Measurements from ENCODE around the gene PTPRT.
A peak's percentile ranks its signal among the peaks of the same experiment; 100 is the strongest.

PTPRT gene

GRCh38 chr20:43017241-43018030 lies 172.3 kb downstream of the PTPRT start:
- Histone ChIP-seq H2BK15ac (replicated peaks; ENCODE audit: low read depth) (no peak overlapping the region), H2AK5ac (ENCODE audit: low read length) (no peak overlapping the region), H3K56ac (ENCODE audit: low read length) (no peak overlapping the region), H3K79me1 (ENCODE audit: low read length) (no peaks in the 10 kb centered on the region), H3K27ac (ENCODE audit: low read depth, low read length) (no peak overlapping the region), H2BK120ac (ENCODE audit: low read depth, low read length) (no peak overlapping the region), H4K5ac (ENCODE audit: low read length) (no peak overlapping the region), H2BK5ac (ENCODE audit: low read length) (no peak overlapping the region), H3K4me2 (ENCODE audit: low read length) (no peak overlapping the region), H4K8ac (ENCODE audit: low read depth, low read length) (no peak overlapping the region), H3K4me1 (ENCODE audit: control insufficient read depth, low read depth, low read length) (no peaks in the 10 kb centered on the region), H3K4ac (ENCODE audit: low read depth, low read length) (no peak overlapping the region), H3K27me3 (ENCODE audit: insufficient read depth, low read length, poor library complexity) (no peaks in the 10 kb centered on the region), H3K4me3 (ENCODE audit: low read length) (no peak overlapping the region), H3K9ac (ENCODE audit: low read length) (no peak overlapping the region), H3K23ac (ENCODE audit: low read length) (no peak overlapping the region), H3K18ac (ENCODE audit: low read length) (no peak overlapping the region), H3K36me3 (ENCODE audit: control insufficient read depth, insufficient read depth, low read length) (no peaks in the 10 kb centered on the region), H3K79me2 (ENCODE audit: control insufficient read depth, insufficient read depth, low read length) (no peaks in the 10 kb centered on the region)
- WGBS (ENCODE audit: extremely low coverage, insufficient coverage, low lambda C conversion rate) = no CpG with 5 or more reads among the region's 13 CpGs
- DNase-seq = no peak

DNA sequence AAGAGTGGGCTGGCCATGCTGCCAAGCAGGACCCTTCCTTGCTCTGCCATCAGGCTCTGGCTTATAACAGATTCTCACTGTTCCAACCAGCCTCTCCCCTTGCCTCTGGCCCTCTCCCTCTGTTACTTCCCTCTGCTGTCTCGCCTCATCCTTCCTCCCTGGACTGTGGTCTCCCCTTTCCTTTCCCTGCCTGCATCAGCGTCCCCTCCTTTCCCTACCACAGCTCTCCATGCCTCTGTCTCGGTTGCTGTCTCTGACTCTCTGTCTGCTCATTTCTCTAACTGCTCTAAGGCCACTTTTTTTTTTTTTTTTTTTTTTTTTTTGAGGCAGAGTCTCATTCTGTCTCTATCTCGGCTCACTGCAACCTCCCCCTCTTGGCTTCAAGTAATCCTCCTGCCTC lies 173.4 kb downstream of the PTPRT start:
- H3K27me3 ChIP-seq (ENCODE audit: insufficient read depth, low read length, poor library complexity) = no peaks in the 10 kb centered on the region

DNA sequence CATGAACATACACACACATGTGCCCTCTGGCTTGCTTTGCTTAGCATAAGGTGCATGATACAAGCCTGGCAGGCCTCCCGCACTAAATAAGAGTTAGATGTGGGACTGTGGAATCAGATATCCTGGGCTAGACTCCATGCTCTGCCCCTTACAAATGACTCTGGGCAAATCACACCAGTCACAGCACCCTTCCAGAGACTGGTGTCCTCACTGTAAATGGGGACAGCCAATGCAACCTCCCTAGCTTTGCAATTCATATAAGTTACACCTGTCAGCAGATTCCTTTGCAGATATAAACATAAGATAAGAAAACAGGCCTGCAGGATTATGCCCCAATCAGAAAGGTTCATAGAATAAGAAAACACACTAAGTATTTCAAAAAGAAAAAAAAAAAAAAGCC lies 174.1 kb downstream of the PTPRT start:
- H3K4me3 ChIP-seq (ENCODE audit: low read length) = no peak overlapping the region
- no peak overlapping the region for H3K56ac ChIP-seq (ENCODE audit: low read length)
- H2BK5ac ChIP-seq (ENCODE audit: low read length) = no peak overlapping the region
- no peaks in the 10 kb centered on the region for H3K79me1 ChIP-seq (ENCODE audit: low read length)
- no peak overlapping the region for H4K5ac ChIP-seq (ENCODE audit: low read length)
- no peak overlapping the region for H3K23ac ChIP-seq (ENCODE audit: low read length)
- no peak overlapping the region for H3K9ac ChIP-seq (ENCODE audit: low read length)
- H3K79me2 ChIP-seq (ENCODE audit: control insufficient read depth, insufficient read depth, low read length) = no peaks in the 10 kb centered on the region
- H3K36me3 ChIP-seq (ENCODE audit: control insufficient read depth, insufficient read depth, low read length) = no peaks in the 10 kb centered on the region
- H4K8ac ChIP-seq (ENCODE audit: low read depth, low read length) = no peak overlapping the region
- no peaks in the 10 kb centered on the region for H3K27me3 ChIP-seq (ENCODE audit: insufficient read depth, low read length, poor library complexity)
- no peak overlapping the region for H3K4ac ChIP-seq (ENCODE audit: low read depth, low read length)
- H2AK5ac ChIP-seq (ENCODE audit: low read length) = no peak overlapping the region
- no peak overlapping the region for H3K27ac ChIP-seq (ENCODE audit: low read depth, low read length)
- H3K18ac ChIP-seq (ENCODE audit: low read length) = no peak overlapping the region
- H3K4me1 ChIP-seq (ENCODE audit: control insufficient read depth, low read depth, low read length) = no peaks in the 10 kb centered on the region
- WGBS (ENCODE audit: extremely low coverage, insufficient coverage, low lambda C conversion rate) = no CpG with 5 or more reads among the region's 1 CpG
- no peak overlapping the region for H2BK120ac ChIP-seq (ENCODE audit: low read depth, low read length)
- no peak overlapping the region for H3K4me2 ChIP-seq (ENCODE audit: low read length)
- no peak for DNase-seq
- no peak overlapping the region for H2BK15ac ChIP-seq (replicated peaks; ENCODE audit: low read depth)

More for the DNA sequence above, 173.4 kb downstream of the PTPRT start:
- Histone ChIP-seq H3K79me2 (ENCODE audit: control insufficient read depth, insufficient read depth, low read length) (no peaks in the 10 kb centered on the region), H3K79me1 (ENCODE audit: low read length) (no peaks in the 10 kb centered on the region), H3K4ac (ENCODE audit: low read depth, low read length) (no peak overlapping the region), H3K4me3 (ENCODE audit: low read length) (no peak overlapping the region), H3K4me1 (ENCODE audit: control insufficient read depth, low read depth, low read length) (no peaks in the 10 kb centered on the region), H3K23ac (ENCODE audit: low read length) (no peak overlapping the region), H2BK120ac (ENCODE audit: low read depth, low read length) (no peak overlapping the region), H2BK5ac (ENCODE audit: low read length) (no peak overlapping the region), H4K5ac (ENCODE audit: low read length) (no peak overlapping the region), H3K9ac (ENCODE audit: low read length) (no peak overlapping the region), H3K4me2 (ENCODE audit: low read length) (no peak overlapping the region), H2AK5ac (ENCODE audit: low read length) (no peak overlapping the region), H2BK15ac (replicated peaks; ENCODE audit: low read depth) (no peak overlapping the region), H3K36me3 (ENCODE audit: control insufficient read depth, insufficient read depth, low read length) (no peaks in the 10 kb centered on the region), H4K8ac (ENCODE audit: low read depth, low read length) (no peak overlapping the region), H3K18ac (ENCODE audit: low read length) (no peak overlapping the region), H3K27ac (ENCODE audit: low read depth, low read length) (no peak overlapping the region), H3K56ac (ENCODE audit: low read length) (no peak overlapping the region)
- no peak for DNase-seq
- no CpG with 5 or more reads among the region's 4 CpGs for WGBS (ENCODE audit: extremely low coverage, insufficient coverage, low lambda C conversion rate)

GRCh38 chr20:43014206-43014605 lies 175.5 kb downstream of the PTPRT start:
- Histone ChIP-seq H3K4me1 (ENCODE audit: control insufficient read depth, low read depth, low read length) (no peaks in the 10 kb centered on the region), H3K56ac (ENCODE audit: low read length) (no peak overlapping the region), H3K27ac (ENCODE audit: low read depth, low read length) (no peak overlapping the region), H3K23ac (ENCODE audit: low read length) (no peak overlapping the region), H2BK15ac (replicated peaks; ENCODE audit: low read depth) (no peak overlapping the region), H3K9ac (ENCODE audit: low read length) (no peak overlapping the region), H4K8ac (ENCODE audit: low read depth, low read length) (no peak overlapping the region), H3K79me2 (ENCODE audit: control insufficient read depth, insufficient read depth, low read length) (no peaks in the 10 kb centered on the region), H3K4me3 (ENCODE audit: low read length) (no peak overlapping the region), H2AK5ac (ENCODE audit: low read length) (no peak overlapping the region), H2BK5ac (ENCODE audit: low read length) (no peak overlapping the region), H3K36me3 (ENCODE audit: control insufficient read depth, insufficient read depth, low read length) (no peaks in the 10 kb centered on the region), H3K4ac (ENCODE audit: low read depth, low read length) (no peak overlapping the region), H3K4me2 (ENCODE audit: low read length) (no peak overlapping the region), H2BK120ac (ENCODE audit: low read depth, low read length) (no peak overlapping the region), H4K5ac (ENCODE audit: low read length) (no peak overlapping the region), H3K79me1 (ENCODE audit: low read length) (no peaks in the 10 kb centered on the region), H3K27me3 (ENCODE audit: insufficient read depth, low read length, poor library complexity) (no peaks in the 10 kb centered on the region), H3K18ac (ENCODE audit: low read length) (no peak overlapping the region)
- peak; percentile 45 for DNase-seq
- no CpG with 5 or more reads among the region's 6 CpGs for WGBS (ENCODE audit: extremely low coverage, insufficient coverage, low lambda C conversion rate)

- no peak overlapping the region for H3K4me3 ChIP-seq (ENCODE audit: low read length)
- no peak overlapping the region for H3K4me2 ChIP-seq (ENCODE audit: low read length)
- no peak overlapping the region for H3K27ac ChIP-seq (ENCODE audit: low read depth, low read length)
- H2BK120ac ChIP-seq (ENCODE audit: low read depth, low read length) = no peak overlapping the region
- no peaks in the 10 kb centered on the region for H3K4me1 ChIP-seq (ENCODE audit: control insufficient read depth, low read depth, low read length)
- no peaks in the 10 kb centered on the region for H3K79me2 ChIP-seq (ENCODE audit: control insufficient read depth, insufficient read depth, low read length)
- H2BK15ac ChIP-seq (replicated peaks; ENCODE audit: low read depth) = no peak overlapping the region
- no peak overlapping the region for H4K5ac ChIP-seq (ENCODE audit: low read length)
- no peak for DNase-seq
- no peaks in the 10 kb centered on the region for H3K27me3 ChIP-seq (ENCODE audit: insufficient read depth, low read length, poor library complexity)
- H3K56ac ChIP-seq (ENCODE audit: low read length) = no peak overlapping the region
- H2BK5ac ChIP-seq (ENCODE audit: low read length) = no peak overlapping the region
- H3K4ac ChIP-seq (ENCODE audit: low read depth, low read length) = no peak overlapping the region
- H4K8ac ChIP-seq (ENCODE audit: low read depth, low read length) = no peak overlapping the region
- no peak overlapping the region for H2AK5ac ChIP-seq (ENCODE audit: low read length)
- H3K18ac ChIP-seq (ENCODE audit: low read length) = no peak overlapping the region
- H3K9ac ChIP-seq (ENCODE audit: low read length) = no peak overlapping the region
- H3K79me1 ChIP-seq (ENCODE audit: low read length) = no peaks in the 10 kb centered on the region
- H3K23ac ChIP-seq (ENCODE audit: low read length) = no peak overlapping the region
- no CpG with 5 or more reads among the region's 3 CpGs for WGBS (ENCODE audit: extremely low coverage, insufficient coverage, low lambda C conversion rate)
- no peaks in the 10 kb centered on the region for H3K36me3 ChIP-seq (ENCODE audit: control insufficient read depth, insufficient read depth, low read length)
Observed at GRCh38 chr20:43011491-43011890, 178.2 kb downstream of the PTPRT start.

- Histone ChIP-seq H2BK120ac (ENCODE audit: low read depth, low read length) (no peak overlapping the region), H3K27ac (ENCODE audit: low read depth, low read length) (no peak overlapping the region), H3K4me1 (ENCODE audit: control insufficient read depth, low read depth, low read length) (no peaks in the 10 kb centered on the region), H3K23ac (ENCODE audit: low read length) (no peak overlapping the region), H3K79me1 (ENCODE audit: low read length) (no peaks in the 10 kb centered on the region), H2BK15ac (replicated peaks; ENCODE audit: low read depth) (no peak overlapping the region), H3K27me3 (ENCODE audit: insufficient read depth, low read length, poor library complexity) (no peaks in the 10 kb centered on the region), H4K5ac (ENCODE audit: low read length) (no peak overlapping the region), H3K56ac (ENCODE audit: low read length) (no peak overlapping the region), H3K9ac (ENCODE audit: low read length) (no peak overlapping the region), H3K4ac (ENCODE audit: low read depth, low read length) (no peak overlapping the region), H2AK5ac (ENCODE audit: low read length) (no peak overlapping the region), H3K36me3 (ENCODE audit: control insufficient read depth, insufficient read depth, low read length) (no peaks in the 10 kb centered on the region), H3K4me2 (ENCODE audit: low read length) (no peak overlapping the region), H3K79me2 (ENCODE audit: control insufficient read depth, insufficient read depth, low read length) (no peaks in the 10 kb centered on the region), H4K8ac (ENCODE audit: low read depth, low read length) (no peak overlapping the region), H3K4me3 (ENCODE audit: low read length) (no peak overlapping the region), H2BK5ac (ENCODE audit: low read length) (no peak overlapping the region), H3K18ac (ENCODE audit: low read length) (no peak overlapping the region)
- DNase-seq = no peak
- no CpG with 5 or more reads among the region's 8 CpGs for WGBS (ENCODE audit: extremely low coverage, insufficient coverage, low lambda C conversion rate)
Observed at GRCh38 chr20:43009532-43009931, 180.2 kb downstream of the PTPRT start.

Measured in mesendoderm (in vitro differentiated cells).